ENCODE results near the gene FUT2. TPM values are rescaled to one million over a fixed set of nuclear protein-coding genes. Genes with fewer than 3 reads are reported as not detected.

The FUT2 gene
- polyA plus RNA-seq, 1 donor (not counting 4 experiments of a cell fraction or from before 2014, with no cell fraction given), result 2.3 TPM

GRCh38 chr19:48676487-48676886 lies 19.3 kb upstream of the FUT2 start:
- Histone ChIP-seq H2AFZ (ENCODE audit: control insufficient read depth, low read length) (no peak overlapping the region), H3K79me2 (ENCODE audit: control insufficient read depth, insufficient read depth, low read length) (no peaks in the 10 kb centered on the region), H3K27ac (ENCODE audit: control insufficient read depth, insufficient read depth, low read length) (no peak overlapping the region), H3K4me2 (ENCODE audit: control insufficient read depth, extremely low read depth, insufficient read depth, low read depth, low read length) (no peak overlapping the region), H3K9me3 (ENCODE audit: control insufficient read depth, low read depth, low read length) (no peaks in the 10 kb centered on the region), H3K9me1 (ENCODE audit: control insufficient read depth, extremely low read depth, insufficient read depth, low read length) (no peaks in the 10 kb centered on the region), H3K9ac (ENCODE audit: control insufficient read depth, extremely low read depth, insufficient read depth, low read length) (no peak overlapping the region), H3K36me3 (ENCODE audit: control insufficient read depth in 2 of 2, extremely low read depth in 1 of 2, insufficient read depth in 2 of 2, low read length in 2 of 2) (no peaks in the 10 kb centered on the region), H4K20me1 (ENCODE audit: control insufficient read depth, extremely low read depth, insufficient read depth, low read length) (no peaks in the 10 kb centered on the region), H3K4me3 (ENCODE audit: control insufficient read depth in 2 of 3, extremely low read depth in 1 of 3, insufficient read depth in 2 of 3, low read depth in 1 of 3, low read length in 3 of 3) (no peak overlapping the region), H3K4me1 (ENCODE audit: control insufficient read depth, extremely low read depth, insufficient read depth, low read length) (no peaks in the 10 kb centered on the region), H3K27me3 (ENCODE audit: control insufficient read depth, extremely low read depth, insufficient read depth, low read length) (no peaks in the 10 kb centered on the region)
- dilution Hi-C loops (cut with MboI; ENCODE audit: extremely low pct_ligation_motif_present, low sequenced_read_pairs), result no loop called here
- FAIRE-seq (no peak), DNase-seq (ENCODE audit: low read depth, low spot score) (no peak)
- TF ChIP-seq EZH2 (IDR thresholded peaks at IDR 0.05; ENCODE audit: low read length) (no peak), CTCF (optimal IDR thresholded peaks at IDR 0.05 in 1 of 3, IDR thresholded peaks at IDR 0.05 in 1 of 3, conservative IDR thresholded peaks at IDR 0.05 in 1 of 3; ENCODE audit: extremely low read depth in 1 of 3, insufficient read depth in 2 of 3, low read length in 3 of 3) (no peak)

- H3K4me3 ChIP-seq (ENCODE audit: control insufficient read depth in 2 of 3, extremely low read depth in 1 of 3, insufficient read depth in 2 of 3, low read depth in 1 of 3, low read length in 3 of 3), result no peak overlapping the region
- H3K79me2 ChIP-seq (ENCODE audit: control insufficient read depth, insufficient read depth, low read length), result no peaks in the 10 kb centered on the region
- no peak for TF ChIP-seq CTCF (optimal IDR thresholded peaks at IDR 0.05 in 1 of 3, IDR thresholded peaks at IDR 0.05 in 1 of 3, conservative IDR thresholded peaks at IDR 0.05 in 1 of 3; ENCODE audit: extremely low read depth in 1 of 3, insufficient read depth in 2 of 3, low read length in 3 of 3)
- TF ChIP-seq EZH2 (IDR thresholded peaks at IDR 0.05; ENCODE audit: low read length), result no peak
- H3K4me1 ChIP-seq (ENCODE audit: control insufficient read depth, extremely low read depth, insufficient read depth, low read length), result no peaks in the 10 kb centered on the region
- H3K36me3 ChIP-seq (ENCODE audit: control insufficient read depth in 2 of 2, extremely low read depth in 1 of 2, insufficient read depth in 2 of 2, low read length in 2 of 2), result no peaks in the 10 kb centered on the region
- no peak overlapping the region for H3K4me2 ChIP-seq (ENCODE audit: control insufficient read depth, extremely low read depth, insufficient read depth, low read depth, low read length)
- no peak overlapping the region for H3K27ac ChIP-seq (ENCODE audit: control insufficient read depth, insufficient read depth, low read length)
- H4K20me1 ChIP-seq (ENCODE audit: control insufficient read depth, extremely low read depth, insufficient read depth, low read length), result no peaks in the 10 kb centered on the region
- no peak for FAIRE-seq
- no peaks in the 10 kb centered on the region for H3K9me3 ChIP-seq (ENCODE audit: control insufficient read depth, low read depth, low read length)
- no peak overlapping the region for H3K9ac ChIP-seq (ENCODE audit: control insufficient read depth, extremely low read depth, insufficient read depth, low read length)
- H3K27me3 ChIP-seq (ENCODE audit: control insufficient read depth, extremely low read depth, insufficient read depth, low read length), result no peaks in the 10 kb centered on the region
- no peak for DNase-seq (ENCODE audit: low read depth, low spot score)
- no peaks in the 10 kb centered on the region for H3K9me1 ChIP-seq (ENCODE audit: control insufficient read depth, extremely low read depth, insufficient read depth, low read length)
- dilution Hi-C loops (cut with MboI; ENCODE audit: extremely low pct_ligation_motif_present, low sequenced_read_pairs), result no loop called here
- H2AFZ ChIP-seq (ENCODE audit: control insufficient read depth, low read length), result no peak overlapping the region
Measured at GRCh38 chr19:48676887-48677286, 18.9 kb upstream of the FUT2 start.

Data from keratinocyte (primary cell).